ENCODE data around the gene GBX1.

The GBX1 gene

GRCh38 chr7:151146761-151147160 is 20.7 kb downstream of the GBX1 start:
- no peaks in the 10 kb centered on the region for H3K36me3 ChIP-seq (ENCODE audit: control insufficient read depth, low read length)
- no peaks in the 10 kb centered on the region for H3K9me3 ChIP-seq (ENCODE audit: control insufficient read depth, insufficient read depth, low read length)
- no peak overlapping the region for H3K4me2 ChIP-seq (ENCODE audit: low read length)
- no peak overlapping the region for H3K27ac ChIP-seq (ENCODE audit: low read depth, low read length)
- no peaks in the 10 kb centered on the region for H3F3A ChIP-seq (ENCODE audit: control insufficient read depth, insufficient read depth)
- no peaks in the 10 kb centered on the region for H3K4me1 ChIP-seq (ENCODE audit: control insufficient read depth, low read length)
- no peak for TF ChIP-seq EZH2phosphoT487 (IDR thresholded peaks at IDR 0.05; ENCODE audit: borderline replicate concordance, low read length)
- no peak for TF ChIP-seq CTCF (IDR thresholded peaks at IDR 0.05; ENCODE audit: low read depth, low read length, poor library complexity, severe bottlenecking)
- H3K9me2 ChIP-seq (replicated peaks; ENCODE audit: control insufficient read depth, low read length): no peaks in the 10 kb centered on the region
- peaks cover 37% of the 10 kb centered on the region for H3K27me3 ChIP-seq (ENCODE audit: control insufficient read depth, low read length)
- no peaks in the 10 kb centered on the region for H3K79me2 ChIP-seq (ENCODE audit: control insufficient read depth, low read length)
- no peak overlapping the region for H3K4me3 ChIP-seq (ENCODE audit: low read length)
- no peaks in the 10 kb centered on the region for H4K20me1 ChIP-seq (ENCODE audit: control insufficient read depth, insufficient read depth, low read depth, low read length)

DNA sequence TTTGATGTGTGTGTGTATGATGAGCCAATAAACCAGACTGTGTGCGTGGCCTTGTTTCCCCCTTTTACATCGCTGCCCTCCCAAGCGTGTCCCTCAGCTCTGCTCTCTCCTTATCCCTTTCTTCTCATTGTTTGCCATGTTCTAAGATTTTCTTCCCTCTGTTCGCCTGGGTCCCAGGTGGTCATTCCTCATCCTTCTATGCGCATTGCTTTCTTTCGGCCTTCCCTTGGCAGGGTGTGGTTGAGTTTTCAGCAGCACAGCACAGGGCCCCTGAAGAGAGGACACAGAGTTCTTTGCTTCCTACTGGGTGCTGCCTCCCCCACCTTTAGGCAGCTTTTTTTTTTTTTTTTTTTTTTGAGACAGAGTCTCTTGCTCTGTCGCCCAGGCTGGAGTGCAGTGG is 23.1 kb downstream of the GBX1 start:
- H3K36me3 ChIP-seq (ENCODE audit: control insufficient read depth, low read length): no peaks in the 10 kb centered on the region
- no peaks in the 10 kb centered on the region for H3K79me2 ChIP-seq (ENCODE audit: control insufficient read depth, low read length)
- no peak overlapping the region for H3K4me3 ChIP-seq (ENCODE audit: low read length)
- TF ChIP-seq EZH2phosphoT487 (IDR thresholded peaks at IDR 0.05; ENCODE audit: borderline replicate concordance, low read length) (no peak), CTCF (IDR thresholded peaks at IDR 0.05; ENCODE audit: low read depth, low read length, poor library complexity, severe bottlenecking) (no peak)
- no peaks in the 10 kb centered on the region for H3K9me3 ChIP-seq (ENCODE audit: control insufficient read depth, insufficient read depth, low read length)
- H3F3A ChIP-seq (ENCODE audit: control insufficient read depth, insufficient read depth): no peaks in the 10 kb centered on the region
- no peaks in the 10 kb centered on the region for H4K20me1 ChIP-seq (ENCODE audit: control insufficient read depth, insufficient read depth, low read depth, low read length)
- H3K4me1 ChIP-seq (ENCODE audit: control insufficient read depth, low read length): no peaks in the 10 kb centered on the region
- no peak overlapping the region for H3K4me2 ChIP-seq (ENCODE audit: low read length)
- H3K9me2 ChIP-seq (replicated peaks; ENCODE audit: control insufficient read depth, low read length): no peaks in the 10 kb centered on the region
- peaks cover 15% of the 10 kb centered on the region for H3K27me3 ChIP-seq (ENCODE audit: control insufficient read depth, low read length)
- no peak overlapping the region for H3K27ac ChIP-seq (ENCODE audit: low read depth, low read length)

GRCh38 chr7:151143261-151144015 is 24.1 kb downstream of the GBX1 start:
- Histone ChIP-seq H3K4me2 (ENCODE audit: low read length) (no peak overlapping the region), H3K36me3 (ENCODE audit: control insufficient read depth, low read length) (no peaks in the 10 kb centered on the region), H4K20me1 (ENCODE audit: control insufficient read depth, insufficient read depth, low read depth, low read length) (no peaks in the 10 kb centered on the region), H3F3A (ENCODE audit: control insufficient read depth, insufficient read depth) (no peaks in the 10 kb centered on the region), H3K27ac (ENCODE audit: low read depth, low read length) (no peak overlapping the region), H3K79me2 (ENCODE audit: control insufficient read depth, low read length) (no peaks in the 10 kb centered on the region), H3K9me3 (ENCODE audit: control insufficient read depth, insufficient read depth, low read length) (no peaks in the 10 kb centered on the region), H3K27me3 (ENCODE audit: control insufficient read depth, low read length) (peaks cover 14% of the 10 kb centered on the region), H3K9me2 (replicated peaks; ENCODE audit: control insufficient read depth, low read length) (no peaks in the 10 kb centered on the region), H3K4me1 (ENCODE audit: control insufficient read depth, low read length) (no peaks in the 10 kb centered on the region), H3K4me3 (ENCODE audit: low read length) (no peak overlapping the region)
- TF ChIP-seq EZH2phosphoT487 (IDR thresholded peaks at IDR 0.05; ENCODE audit: borderline replicate concordance, low read length): no peak
- TF ChIP-seq CTCF (IDR thresholded peaks at IDR 0.05; ENCODE audit: low read depth, low read length, poor library complexity, severe bottlenecking): no peak

Measured in DOHH2 (cell line).